Glomerular endothelial cell (primary cell): ENCODE measurements around the gene FASTK. TPM values are rescaled to one million over a fixed set of nuclear protein-coding genes. Genes with fewer than 3 reads are reported as not detected.
A peak's percentile ranks its signal among the peaks of the same experiment; 100 is the strongest.
"Not testable (repeated sequence)": the region's sequence is repeated elsewhere in the genome, so short reads cannot be mapped to it uniquely, and the experiment has no call there.

Experiments used
- DNase-seq: peaks from one replicate; pipeline ENCODE4 v3.0.0-alpha.2; 2011; ENCODE audit warnings: low read depth, low spot score; ENCODE audit errors: extremely low read depth
- total RNA-seq: library from RNA; depleted of rRNA; stranded (reverse); fragments of >200 nt; gene quantifications from 2 replicates; pipeline ENCODE4 v1.2.3, GENCODE V29; 2015

FASTK gene
- total RNA-seq, 1 donor from 2014 or later: 81.7 TPM

- no peak for DNase-seq
These were observed 47.4 kb downstream of the FASTK start for GRCh38 chr7:151032936-151033863.

DNA sequence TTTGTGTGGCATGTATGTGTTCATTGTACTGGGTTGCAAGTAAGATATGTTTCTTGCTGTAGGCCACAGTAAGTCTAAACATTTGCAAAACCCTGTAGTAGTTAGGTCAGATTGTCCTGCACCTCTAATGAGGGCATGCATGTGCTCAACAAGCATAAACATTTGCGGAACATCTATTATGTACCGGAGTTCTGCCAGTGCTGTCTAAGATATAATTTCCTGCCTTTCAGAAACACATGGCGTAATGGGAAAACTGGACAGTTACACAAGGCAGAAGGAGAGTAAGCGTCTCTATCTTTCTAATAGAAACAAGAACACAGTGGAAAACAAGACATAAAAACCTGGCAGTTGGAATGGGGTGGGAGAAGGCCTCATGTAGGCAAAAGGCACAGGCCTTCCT is 49.6 kb downstream of the FASTK start:
- DNase-seq: no peak

DNA sequence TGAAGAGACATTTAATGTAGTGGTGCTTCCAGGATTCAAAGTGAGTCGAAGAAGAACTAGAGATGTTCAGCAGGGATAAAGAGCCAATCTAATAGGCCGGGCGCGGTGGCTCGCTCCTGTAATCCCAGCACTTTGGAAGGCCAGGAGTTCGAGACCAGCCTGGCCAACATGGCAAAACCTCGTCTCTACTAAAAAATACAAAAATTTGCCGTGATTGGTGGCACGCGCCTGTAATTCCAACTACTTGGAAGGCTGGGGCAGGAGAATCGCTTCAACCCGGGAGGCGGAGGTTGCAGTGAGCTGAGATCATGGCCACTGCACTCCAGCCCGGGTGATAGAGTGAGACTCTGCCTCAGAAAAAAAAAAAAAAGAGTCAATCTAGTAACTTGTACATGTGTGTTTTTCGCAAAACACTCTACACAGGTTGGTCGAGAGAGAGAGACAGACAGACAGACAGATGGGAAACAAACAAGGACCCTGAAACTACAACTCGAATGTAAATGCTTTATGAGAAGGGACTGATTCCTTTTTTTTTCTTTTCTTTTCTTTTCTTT is 51.6 kb downstream of the FASTK start:
- no peak for DNase-seq

GRCh38 chr7:151028131-151028947 is 52.3 kb downstream of the FASTK start, which contains the start of gene ABCB8:
Gene ABCB8, plus strand, starts transcription at chr7:151028450. Its CDS starts 66 bp downstream, at chr7:151028516.
- DNase-seq: peak; percentile 95

DNA sequence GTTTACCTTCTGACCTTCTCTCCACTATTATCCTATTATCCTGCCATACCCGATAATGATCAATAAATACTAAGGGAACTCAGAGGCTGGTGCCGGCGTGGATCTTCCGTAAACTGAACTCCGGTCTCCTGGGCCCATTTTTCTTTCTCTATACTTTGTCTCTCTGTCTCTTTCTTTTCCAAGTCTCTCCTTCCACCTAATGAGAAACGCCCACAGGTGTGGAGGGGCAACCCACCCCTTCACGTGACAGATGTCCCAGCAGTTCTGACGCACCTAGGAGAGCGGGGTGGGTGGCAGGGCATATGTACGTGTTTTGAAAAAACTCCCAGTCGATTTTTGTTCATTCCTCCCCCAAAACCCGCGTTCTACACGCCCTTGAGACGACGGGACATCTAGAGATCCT is 52.9 kb downstream of the FASTK start:
- not testable (repeated sequence) for DNase-seq

DNA sequence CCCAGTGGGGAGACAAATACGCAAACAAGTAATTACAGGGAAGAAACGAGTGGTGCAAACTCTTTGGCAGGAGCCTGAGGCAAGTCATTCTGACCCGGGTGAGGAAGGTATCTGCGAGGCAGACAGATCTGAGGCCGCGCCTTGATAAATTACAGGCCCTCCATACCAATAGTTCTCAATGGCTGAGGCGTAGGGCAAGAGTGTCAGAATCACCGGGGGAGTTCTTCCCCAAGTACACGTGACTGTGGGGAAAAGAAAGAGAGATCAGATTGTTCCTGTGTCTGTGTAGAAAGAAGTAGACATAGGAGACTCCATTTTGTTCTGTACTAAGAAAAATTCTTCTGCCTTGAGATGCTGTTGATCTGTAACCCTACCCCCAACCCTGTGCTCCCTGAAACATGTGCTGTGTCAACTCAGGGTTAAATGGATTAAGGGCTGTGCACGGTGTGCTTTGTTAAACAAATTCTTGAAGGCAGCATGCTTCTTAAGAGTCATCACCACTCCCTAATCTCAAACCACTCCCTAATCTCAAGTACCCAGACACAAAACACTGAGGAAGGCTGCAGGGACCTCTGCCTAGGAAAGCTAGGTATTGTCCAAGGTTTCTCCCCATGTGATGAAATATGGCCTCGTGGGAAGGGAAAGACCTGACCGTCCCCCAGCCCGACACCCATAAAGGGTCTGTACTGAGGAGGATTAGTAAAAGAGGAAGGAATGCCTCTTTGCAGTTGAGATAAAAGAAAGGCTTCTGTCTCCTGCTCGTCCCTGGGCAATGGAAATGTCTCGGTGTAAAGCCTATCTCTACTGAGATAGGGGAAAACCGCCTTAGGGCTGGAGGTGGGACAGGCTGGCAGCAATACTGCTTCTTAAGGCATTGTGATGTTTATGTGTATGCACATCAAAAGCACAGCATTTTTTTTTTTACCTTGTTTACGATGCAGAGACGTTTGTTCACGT is 53.6 kb downstream of the FASTK start:
- not testable (repeated sequence) for DNase-seq

Other genes starting within 250 kb of the FASTK start
- gene AOC1, start 228.3 kb downstream of the FASTK start, total RNA-seq: not detected in 2 replicates
- gene KCNH2, start 102.5 kb downstream of the FASTK start, total RNA-seq: 0.87 TPM in 1 of 2 replicates, not detected in the other
- gene NOS3, start 89.8 kb downstream of the FASTK start, total RNA-seq: 16.5 and 22.0 TPM in 2 replicates
- 0.10 TPM in 1 of 2 replicates, not detected in the other for gene ATG9B, start 56.3 kb downstream of the FASTK start, total RNA-seq
- gene ABCB8, start 52.4 kb downstream of the FASTK start, total RNA-seq: 24.5 and 47.5 TPM in 2 replicates
- 0.15 and 1.6 TPM in 2 replicates for gene ASIC3, start 32.3 kb downstream of the FASTK start, total RNA-seq
- gene CDK5, start 22.9 kb downstream of the FASTK start, total RNA-seq: 19.1 and 21.1 TPM in 2 replicates
- gene SLC4A2, start 21.2 kb downstream of the FASTK start, total RNA-seq: 114 and 175 TPM in 2 replicates
- 40.1 and 50.9 TPM in 2 replicates for gene TMUB1, start 2.7 kb upstream of the FASTK start, total RNA-seq
- gene AGAP3, start 5.7 kb upstream of the FASTK start, total RNA-seq: 70.7 and 99.7 TPM in 2 replicates
- gene GBX1, start 86.9 kb upstream of the FASTK start, total RNA-seq: not detected in 2 replicates
- gene ASB10, start 106.4 kb upstream of the FASTK start, total RNA-seq: not detected in 2 replicates
- gene H2BK1, start 129.7 kb upstream of the FASTK start, total RNA-seq: not detected in 2 replicates
- gene ABCF2, start 146.4 kb upstream of the FASTK start, total RNA-seq: 58.3 and 59.3 TPM in 2 replicates
- 116 and 140 TPM in 2 replicates for gene CHPF2, start 151.7 kb upstream of the FASTK start, total RNA-seq
- gene SMARCD3, start 167.9 kb upstream of the FASTK start, total RNA-seq: 5.5 and 5.6 TPM in 2 replicates